ENCODE results near the gene SDHA.
"Not testable (repeated sequence)": the region's sequence is repeated elsewhere in the genome, so short reads cannot be mapped to it uniquely, and the experiment has no call there.

The SDHA gene

DNA sequence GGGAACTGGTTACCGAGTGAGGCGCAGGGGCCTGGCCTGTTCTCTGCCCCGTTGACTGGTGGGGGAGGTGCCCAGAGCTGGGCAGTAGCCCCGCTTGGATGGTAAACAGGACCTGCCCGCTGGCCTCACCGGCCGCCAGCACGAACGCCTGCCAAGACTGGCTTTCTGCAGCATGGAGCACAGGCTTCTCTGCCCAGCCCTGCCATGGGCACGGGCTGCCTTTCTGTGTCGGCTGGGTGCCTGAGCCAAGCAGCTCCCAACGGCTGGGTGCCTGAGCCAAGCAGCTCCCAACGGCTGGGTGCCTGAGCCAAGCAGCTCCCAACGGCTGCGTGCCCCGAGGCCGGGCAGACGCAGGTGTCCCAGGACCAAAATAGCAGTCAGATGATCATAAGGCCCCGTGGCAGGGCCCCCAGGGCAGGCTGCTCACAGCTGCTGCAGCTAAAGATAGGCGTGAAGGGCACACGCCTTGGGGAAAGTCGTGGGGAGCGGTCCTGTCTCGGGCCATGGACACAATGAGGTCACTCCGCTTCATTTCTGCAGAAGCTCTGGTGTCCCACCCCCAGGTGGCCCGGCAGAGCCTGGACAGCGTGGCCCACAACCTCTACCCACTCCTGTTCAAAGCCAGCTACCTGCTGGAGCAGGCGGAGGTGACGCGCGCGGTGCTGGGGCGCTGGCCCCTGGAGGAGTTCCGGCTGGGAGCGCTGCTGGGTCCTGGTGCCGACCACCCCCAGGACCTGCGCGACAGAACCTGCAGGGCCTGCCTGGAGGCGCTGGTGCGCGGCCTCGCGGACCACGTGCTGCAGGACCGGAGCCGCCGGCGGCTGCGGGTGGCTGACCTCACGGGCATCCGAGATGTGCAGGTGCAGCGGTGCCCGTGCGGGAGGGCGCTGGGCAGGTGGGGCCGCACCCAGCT is 26.8 kb upstream of the SDHA start, which contains the start of gene LRRC14B:
Gene LRRC14B, plus strand, starts transcription at position 460 of the 913 bp plus-strand sequence. Its CDS starts 44 bp downstream, at position 504.
- H3K4me3 ChIP-seq: peak within 1 kb of the TSS; percentile 89
- peak within 1 kb of the TSS; percentile 94 for H3K9ac ChIP-seq
- no peak for TF ChIP-seq Cebpa-rat (IDR thresholded peaks at IDR 0.05)
- no peaks in the 10 kb centered on the region for H3K9me3 ChIP-seq
- no peaks in the 10 kb centered on the region for H3K27me3 ChIP-seq
- peaks cover 30% of the 10 kb centered on the region for H3K36me3 ChIP-seq
- H3K4me2 ChIP-seq: peak within 1 kb of the TSS; percentile 99
- H4K20me1 ChIP-seq: peaks cover 30% of the 10 kb centered on the region
- H3K4me1 ChIP-seq: peaks cover 90% of the 10 kb centered on the region
- peak within 1 kb of the TSS; percentile 100 for H3K27ac ChIP-seq

DNA sequence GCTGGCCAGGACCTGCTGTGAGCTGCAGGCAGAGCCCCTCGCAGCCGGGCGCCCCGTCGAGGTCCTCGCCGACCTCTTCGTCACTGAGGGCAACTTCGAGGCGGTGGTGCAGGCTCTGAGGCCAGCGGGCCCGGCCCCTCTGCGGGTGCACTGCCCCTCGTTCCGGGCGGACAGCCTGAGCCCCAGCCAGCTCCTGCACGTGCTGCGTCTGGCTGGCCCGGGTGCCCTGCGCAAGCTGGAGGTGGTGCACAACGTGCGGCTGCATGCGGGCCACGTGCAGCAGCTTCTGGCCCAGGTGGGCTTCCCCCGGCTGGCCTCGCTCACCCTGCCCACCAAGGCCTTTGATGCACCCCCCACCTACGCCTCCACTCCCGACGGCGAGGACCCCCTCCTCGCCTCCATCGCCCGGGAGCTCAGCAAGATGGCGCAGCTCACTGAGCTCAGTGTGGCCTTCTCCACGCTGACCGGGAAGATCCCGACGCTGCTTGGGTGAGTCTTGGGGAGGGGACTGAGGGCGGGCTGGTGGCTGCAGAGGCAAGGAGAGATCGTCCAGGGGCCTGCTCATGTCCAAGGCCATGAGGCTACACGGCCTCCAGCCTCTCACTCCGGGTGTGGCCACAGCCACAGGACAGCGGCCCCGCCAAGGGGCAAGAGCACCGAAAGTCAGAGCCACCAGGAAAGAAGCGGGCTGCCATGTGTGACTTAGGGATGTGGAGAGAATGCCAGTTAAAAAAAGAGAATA is 26.0 kb upstream of the SDHA start:
- peaks cover 31% of the 10 kb centered on the region for H3K36me3 ChIP-seq
- H3K9me3 ChIP-seq: no peaks in the 10 kb centered on the region
- no peaks in the 10 kb centered on the region for H3K27me3 ChIP-seq
- H3K4me1 ChIP-seq: peaks cover 82% of the 10 kb centered on the region
- H3K4me3 ChIP-seq: peak overlapping the region; percentile 89
- H3K27ac ChIP-seq: peak overlapping the region; percentile 100
- peak overlapping the region; percentile 94 for H3K9ac ChIP-seq
- H3K4me2 ChIP-seq: peak overlapping the region; percentile 99
- TF ChIP-seq Cebpa-rat (IDR thresholded peaks at IDR 0.05): no peak
- H4K20me1 ChIP-seq: peaks cover 32% of the 10 kb centered on the region

DNA sequence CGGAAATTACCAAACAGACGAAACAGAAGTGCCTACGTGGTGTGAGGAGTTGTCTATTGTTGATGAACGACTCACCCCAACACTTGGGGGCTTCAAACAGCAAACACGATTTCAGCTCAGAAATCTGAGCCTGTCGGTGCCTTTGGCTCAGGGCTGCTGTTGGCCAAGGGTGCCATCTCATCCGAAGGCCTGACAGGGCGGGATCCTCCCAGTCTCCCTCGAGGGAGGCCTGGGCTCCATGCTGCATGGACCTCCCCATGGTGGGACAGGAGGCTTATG is 25.5 kb upstream of the SDHA start:
- no peak for TF ChIP-seq Cebpa-rat (IDR thresholded peaks at IDR 0.05)
- Histone ChIP-seq H3K4me1 (peaks cover 77% of the 10 kb centered on the region), H3K27ac (peak overlapping the region; percentile 100), H3K9me3 (no peaks in the 10 kb centered on the region), H3K4me3 (peak overlapping the region; percentile 89), H3K27me3 (no peaks in the 10 kb centered on the region), H3K36me3 (peaks cover 35% of the 10 kb centered on the region), H4K20me1 (peaks cover 34% of the 10 kb centered on the region), H3K4me2 (peak overlapping the region; percentile 99), H3K9ac (peak overlapping the region; percentile 94)

DNA sequence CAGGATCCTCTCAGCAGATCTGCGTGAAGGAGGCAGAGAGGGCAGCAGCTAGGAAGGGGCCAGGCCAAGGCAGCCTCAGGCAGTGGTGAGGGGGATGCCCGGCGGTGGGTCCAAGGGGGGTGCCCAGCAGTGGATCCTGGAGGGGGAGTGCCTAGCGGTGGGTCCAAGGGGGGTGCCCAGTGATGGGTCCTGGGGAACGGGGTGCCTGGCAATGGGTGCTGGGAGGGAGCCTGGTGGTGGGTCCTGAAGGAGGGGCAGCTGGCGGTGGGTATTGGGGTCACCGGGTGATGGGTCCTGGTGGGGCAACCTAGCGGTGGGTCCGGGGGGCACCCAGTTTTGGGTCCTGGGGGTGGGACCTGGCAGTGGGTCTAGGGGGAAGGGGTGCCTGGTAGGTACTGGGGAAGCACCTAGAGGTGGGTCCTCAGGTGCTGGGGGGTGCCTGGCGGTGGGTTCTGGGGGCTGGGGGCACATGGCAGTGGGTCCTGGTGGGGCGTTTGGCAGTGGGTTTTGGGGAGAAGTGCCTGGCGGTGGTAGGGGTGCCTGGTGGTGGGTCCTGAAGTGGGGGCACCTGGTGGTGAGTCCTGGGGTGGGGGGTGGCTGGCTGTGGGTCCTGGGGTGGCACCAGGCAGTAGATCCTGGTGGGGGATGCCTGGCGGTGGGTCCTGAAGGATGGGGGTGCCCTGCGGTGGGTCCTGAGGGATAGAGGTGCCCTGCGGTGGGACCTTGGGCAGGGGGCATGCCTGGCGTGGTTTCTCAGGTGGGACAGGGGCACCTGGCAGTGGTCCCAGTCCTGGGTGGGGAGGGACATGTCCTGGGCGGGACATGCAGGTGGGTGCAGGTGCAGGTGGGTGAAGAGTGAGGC is 24.9 kb upstream of the SDHA start:
- Histone ChIP-seq H3K27me3 (no peaks in the 10 kb centered on the region), H3K36me3 (peaks cover 38% of the 10 kb centered on the region), H3K9me3 (no peaks in the 10 kb centered on the region), H3K4me2 (peak overlapping the region; percentile 99), H3K4me1 (peaks cover 75% of the 10 kb centered on the region), H4K20me1 (peaks cover 38% of the 10 kb centered on the region), H3K27ac (peak overlapping the region; percentile 100), H3K4me3 (peak overlapping the region; percentile 89), H3K9ac (peak overlapping the region; percentile 94)
- TF ChIP-seq Cebpa-rat (IDR thresholded peaks at IDR 0.05): no peak

DNA sequence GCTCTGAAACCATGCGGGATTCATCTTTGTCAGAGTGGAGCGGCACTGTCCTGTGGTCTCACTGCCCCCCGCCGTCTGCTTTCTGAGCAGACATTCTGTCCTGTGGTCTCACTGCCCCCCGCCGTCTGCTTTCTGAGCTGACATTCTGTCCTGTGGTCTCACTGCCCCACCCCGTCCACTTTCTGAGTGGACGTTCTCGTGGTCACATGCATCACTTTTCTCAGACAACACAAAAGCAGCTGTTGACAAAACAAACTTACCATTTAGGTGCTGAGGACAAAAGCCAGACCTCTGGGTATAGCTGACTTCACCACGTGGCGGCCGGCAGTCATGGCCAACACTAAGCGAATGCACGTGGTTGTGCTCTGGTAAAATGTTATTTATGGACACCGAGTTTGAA is 24.0 kb upstream of the SDHA start:
- no peak for TF ChIP-seq Cebpa-rat (IDR thresholded peaks at IDR 0.05)

DNA sequence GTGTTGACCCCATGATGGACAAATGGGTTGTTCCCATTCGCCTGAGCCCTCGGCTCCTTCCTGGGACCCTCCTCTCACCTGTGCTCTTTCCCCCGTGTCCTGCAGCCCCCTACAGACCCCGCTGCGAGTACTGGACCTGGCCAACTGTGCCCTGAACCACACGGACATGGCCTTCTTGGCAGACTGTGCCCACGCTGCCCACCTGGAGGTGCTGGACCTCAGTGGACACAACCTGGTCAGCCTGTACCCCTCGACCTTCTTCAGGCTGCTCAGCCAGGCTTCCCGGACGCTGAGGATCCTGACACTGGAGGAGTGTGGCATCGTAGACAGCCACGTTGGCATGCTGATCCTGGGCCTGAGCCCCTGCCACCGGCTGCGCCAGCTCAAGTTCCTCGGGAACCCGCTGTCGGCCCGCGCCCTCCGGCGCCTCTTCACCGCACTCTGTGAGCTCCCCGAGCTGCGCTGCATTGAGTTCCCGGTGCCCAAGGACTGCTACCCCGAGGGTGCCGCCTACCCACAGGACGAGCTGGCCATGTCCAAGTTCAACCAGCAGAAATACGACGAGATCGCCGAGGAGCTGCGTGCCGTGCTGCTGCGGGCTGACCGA is 23.4 kb upstream of the SDHA start:
- no peak for TF ChIP-seq Cebpa-rat (IDR thresholded peaks at IDR 0.05)

More for the DNA sequence above, 24.0 kb upstream of the SDHA start:
- Histone ChIP-seq H3K9ac (peak overlapping the region; percentile 94), H3K4me1 (peaks cover 75% of the 10 kb centered on the region), H3K4me2 (peak overlapping the region; percentile 99), H3K27me3 (no peaks in the 10 kb centered on the region), H3K9me3 (no peaks in the 10 kb centered on the region), H3K4me3 (peak overlapping the region; percentile 89), H3K27ac (peak overlapping the region; percentile 100), H3K36me3 (peaks cover 47% of the 10 kb centered on the region), H4K20me1 (peaks cover 47% of the 10 kb centered on the region)

DNA sequence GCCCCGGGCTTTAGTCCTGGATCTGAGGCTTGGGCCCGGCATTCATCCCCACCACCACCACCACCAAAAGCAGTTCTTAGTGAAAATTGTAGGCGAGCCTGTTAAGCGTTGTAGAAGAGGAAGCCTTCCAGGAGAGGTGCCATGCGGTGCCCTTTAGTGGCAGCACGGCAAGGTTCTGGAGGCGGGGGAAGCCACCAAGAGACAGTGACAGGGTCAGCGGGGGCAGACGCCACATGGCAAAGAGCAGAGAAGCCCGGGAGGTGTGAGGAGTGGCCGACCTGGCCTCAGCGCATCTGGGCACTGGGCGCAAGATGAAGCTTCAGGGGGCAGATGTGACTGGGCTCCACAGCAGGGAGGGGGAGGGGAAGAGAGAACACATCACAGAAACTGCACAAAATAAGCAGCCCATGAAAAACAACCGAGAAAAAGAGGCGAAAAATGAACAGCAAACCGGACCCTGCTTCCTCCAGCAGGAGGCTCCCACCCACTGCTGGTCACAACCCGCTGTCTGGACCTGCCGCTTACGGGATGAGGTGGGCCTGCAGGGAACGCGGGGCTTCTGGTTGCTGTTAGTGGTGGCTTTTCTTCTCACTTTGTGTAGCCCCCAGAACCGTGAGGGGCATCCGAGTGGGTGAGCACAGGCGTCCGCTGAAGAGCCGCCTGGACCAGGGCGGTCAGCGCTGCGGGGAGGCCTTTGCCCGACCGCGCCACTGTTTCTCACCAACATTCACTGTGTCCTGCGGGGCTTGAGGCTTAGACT is 22.5 kb upstream of the SDHA start:
- H3K4me3 ChIP-seq: peak overlapping the region; percentile 27; the same call in 1 of the 2 replicates
- peak overlapping the region; percentile 94; the same call in 1 of the 2 replicates for H3K9ac ChIP-seq
- no peaks in the 10 kb centered on the region for H3K27me3 ChIP-seq
- peak overlapping the region; percentile 99 for H3K4me2 ChIP-seq
- peaks cover 60% of the 10 kb centered on the region for H4K20me1 ChIP-seq
- peaks cover 48% of the 10 kb centered on the region for H3K36me3 ChIP-seq
- TF ChIP-seq Cebpa-rat (IDR thresholded peaks at IDR 0.05): no peak
- no peaks in the 10 kb centered on the region for H3K9me3 ChIP-seq
- peak overlapping the region; percentile 100 for H3K27ac ChIP-seq
- H3K4me1 ChIP-seq: peaks cover 75% of the 10 kb centered on the region

More for the DNA sequence above, 23.4 kb upstream of the SDHA start:
- Histone ChIP-seq H3K27ac (peak overlapping the region; percentile 100), H3K9me3 (no peaks in the 10 kb centered on the region), H3K4me3 (peak overlapping the region; percentile 89; the same call in 1 of the 2 replicates), H3K4me1 (peaks cover 75% of the 10 kb centered on the region), H3K36me3 (peaks cover 48% of the 10 kb centered on the region), H3K9ac (peak overlapping the region; percentile 94), H3K4me2 (peak overlapping the region; percentile 99), H4K20me1 (peaks cover 52% of the 10 kb centered on the region), H3K27me3 (no peaks in the 10 kb centered on the region)

DNA sequence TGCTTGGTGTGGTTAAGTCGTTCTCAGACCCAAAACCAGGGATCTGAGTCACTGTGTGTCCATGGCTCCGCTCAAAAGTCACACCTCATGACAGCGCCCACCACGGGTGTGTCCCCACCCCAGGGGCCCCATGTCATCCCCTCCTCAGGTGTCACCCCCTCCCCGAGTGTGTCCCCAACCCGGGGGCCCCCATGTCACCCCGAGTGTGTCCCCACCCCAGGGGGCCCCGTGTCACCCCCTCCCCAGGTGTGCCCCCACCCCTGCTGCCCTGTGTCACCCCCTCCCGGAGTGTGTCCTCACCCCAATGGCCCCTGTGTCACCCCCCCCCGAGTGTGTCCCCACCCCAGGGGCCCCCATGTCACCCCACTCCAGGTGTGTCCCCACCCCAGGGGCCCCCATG is 21.8 kb upstream of the SDHA start:
- Histone ChIP-seq H3K9ac (no peak overlapping the region), H3K36me3 (peaks cover 48% of the 10 kb centered on the region), H3K4me2 (peak overlapping the region; percentile 99), H3K9me3 (no peaks in the 10 kb centered on the region), H4K20me1 (peaks cover 68% of the 10 kb centered on the region), H3K4me3 (no peak overlapping the region), H3K27ac (0 out of 2 replicates have a peak overlapping the region, but pooled peaks have one; percentile 100), H3K4me1 (peaks cover 79% of the 10 kb centered on the region), H3K27me3 (no peaks in the 10 kb centered on the region)
- no peak for TF ChIP-seq Cebpa-rat (IDR thresholded peaks at IDR 0.05)

DNA sequence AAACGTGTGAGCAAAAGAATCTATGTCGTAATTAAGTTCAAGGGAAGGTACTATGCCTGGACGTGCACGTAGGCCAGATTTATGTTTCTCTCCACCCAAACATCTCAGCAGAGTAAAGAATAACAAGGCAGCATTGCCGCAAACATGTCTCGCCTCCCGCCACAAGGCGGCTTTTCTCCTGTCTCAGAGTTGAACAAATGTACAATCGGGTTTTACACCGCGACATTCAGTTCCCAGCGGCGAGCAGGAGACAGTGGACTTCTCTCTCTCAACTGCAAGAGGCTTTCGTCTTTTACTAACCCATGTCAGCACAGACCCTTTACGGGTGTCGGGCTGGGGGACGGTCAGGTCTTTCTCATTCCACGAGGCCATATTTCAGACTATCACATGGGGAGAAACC is 21.1 kb upstream of the SDHA start:
- H3K4me2 ChIP-seq, H3K27me3 ChIP-seq: not testable (repeated sequence)

More for the DNA sequence above, 21.1 kb upstream of the SDHA start:
- not testable (repeated sequence) for H3K9me3 ChIP-seq, H3K9ac ChIP-seq, H3K27ac ChIP-seq, H3K4me3 ChIP-seq
- Histone ChIP-seq H4K20me1 (peaks cover 74% of the 10 kb centered on the region), H3K36me3 (peaks cover 48% of the 10 kb centered on the region), H3K4me1 (peaks cover 79% of the 10 kb centered on the region)
